K562 (cell line): ENCODE results near the gene BIRC3. TPM values are rescaled to one million over a fixed set of nuclear protein-coding genes. Genes with fewer than 3 reads are reported as not detected.

Experiments used
- CCAR2 ChIP-seq: fragments of 200-400 bp; formaldehyde crosslinking; IDR thresholded peaks from 2 replicates; pipeline ENCODE4 v1.6.1; 2017; ENCODE audit warnings: mild to moderate bottlenecking, low read depth, low read length
- CREB1 ChIP-seq, 2 experiments: sonication (generic) in 1 of 2; formaldehyde crosslinking in 1 of 2; IDR thresholded peaks; 2 replicates each; pipeline versions ENCODE4 v1.6.1 to v1.8.0; 2012 to 2022; ENCODE audit warnings: inconsistent platforms in 1 of 2, mild to moderate bottlenecking in 1 of 2, missing genetic modification reagents in 1 of 2, moderate library complexity in 1 of 2
- E4F1 ChIP-seq: fragments of 250-450 bp; sonication (Bioruptor Pico); IDR thresholded peaks from 2 replicates; pipeline ENCODE4 v1.5.0; 2021; ENCODE audit warnings: mild to moderate bottlenecking, borderline replicate concordance
- EP300 ChIP-seq: IDR thresholded peaks from 2 replicates; pipeline ENCODE4 v1.6.1; 2012; ENCODE audit warnings: low read length, improper control_type of control experiment
- ID3 ChIP-seq, 2 experiments: fragments of 250-450 bp in 1 of 2; fragments of 450-650 bp in 1 of 2; sonication (Bioruptor Pico) in 1 of 2; IDR thresholded peaks; 2 replicates each; pipeline versions ENCODE4 v1.6.1 to v1.8.0; 2016 to 2021; ENCODE audit warnings: mild to moderate bottlenecking in 2 of 2, moderate library complexity in 2 of 2, missing compliant biosample characterization in 1 of 2, missing genetic modification characterization in 1 of 2
- NRF1 ChIP-seq, 2 experiments: fragments of 450-650 bp; IDR thresholded peaks in 1 of 2; conservative IDR thresholded peaks in 1 of 2; 2 replicates each; pipeline ENCODE4 v1.6.1; 2014; ENCODE audit warnings: mild to moderate bottlenecking in 2 of 2
- SNIP1 ChIP-seq: fragments of 450-650 bp; IDR thresholded peaks from 2 replicates; pipeline ENCODE4 v1.7.1; 2017; ENCODE audit warnings: low read depth, mild to moderate bottlenecking
- SUPT5H ChIP-seq: fragments of 450-650 bp; IDR thresholded peaks from 2 replicates; pipeline ENCODE4 v1.6.1; 2016
- ZBTB2 ChIP-seq: fragments of 450-650 bp; IDR thresholded peaks from 2 replicates; pipeline ENCODE4 v1.6.1; 2016; ENCODE audit warnings: antibody characterized with exemption
- ZBTB33 ChIP-seq: sonication (generic); formaldehyde crosslinking; IDR thresholded peaks from 2 replicates; pipeline ENCODE4 v1.8.1; 2023; ENCODE audit warnings: mild to moderate bottlenecking, missing genetic modification reagents
- ZNF212 ChIP-seq: fragments of 450-650 bp; formaldehyde crosslinking; IDR thresholded peaks from 2 replicates; pipeline ENCODE4 v1.4.0; 2020; ENCODE audit warnings: mild to moderate bottlenecking
- polyA plus RNA-seq, 8 experiments: library from polyadenylated mRNA; depleted of rRNA in 4 of 8; stranded (reverse) in 5 of 8; unstranded in 3 of 8; fragments of >200 nt; fragmentation: Nextera tagmentation in 2 of 8; fragmentation: Illumina TruSeq in 1 of 8; extraction: Ambion mirVana in 2 of 8; extraction: Trizol in 1 of 8; gene quantifications; 2 replicates each; pipeline versions ENCODE4 v1.2.1 to v1.2.3, GENCODE V29; 2011 to 2014; ENCODE audit warnings: inconsistent platforms in 1 of 8, missing spikeins in 1 of 8
- total RNA-seq, 7 experiments: library from RNA; depleted of rRNA in 6 of 7; stranded (reverse); fragments of >200 nt in 6 of 7; fragmentation: Illumina TruSeq in 2 of 7; extraction: Trizol in 2 of 7; gene quantifications; 2 replicates each; pipeline versions ENCODE4 v1.2.1 to v1.2.3, GENCODE V29; 2011 to 2021; ENCODE audit warnings: low replicate concordance in 1 of 7
- TF ChIP-seq, protein P1 (sequence below): fragments of 450-650 bp; IDR thresholded peaks from 2 replicates; pipeline ENCODE4 v1.6.1; 2018; ENCODE audit not compliant: partially characterized antibody
- TF ChIP-seq, protein P2 (sequence below): IDR thresholded peaks from 2 replicates; pipeline ENCODE4 v1.6.1; 2011; ENCODE audit warnings: borderline replicate concordance, low read depth, mild to moderate bottlenecking, moderate library complexity, low read length; ENCODE audit not compliant: insufficient read depth, poor library complexity, severe bottlenecking

BIRC3 gene
- total and polyA plus RNA-seq, 9 of the 15 experiments (the other 6 are each of a cell fraction or from before 2014, with no cell fraction given) = 0.08 to 0.42 (median 0.18) TPM

DNA sequence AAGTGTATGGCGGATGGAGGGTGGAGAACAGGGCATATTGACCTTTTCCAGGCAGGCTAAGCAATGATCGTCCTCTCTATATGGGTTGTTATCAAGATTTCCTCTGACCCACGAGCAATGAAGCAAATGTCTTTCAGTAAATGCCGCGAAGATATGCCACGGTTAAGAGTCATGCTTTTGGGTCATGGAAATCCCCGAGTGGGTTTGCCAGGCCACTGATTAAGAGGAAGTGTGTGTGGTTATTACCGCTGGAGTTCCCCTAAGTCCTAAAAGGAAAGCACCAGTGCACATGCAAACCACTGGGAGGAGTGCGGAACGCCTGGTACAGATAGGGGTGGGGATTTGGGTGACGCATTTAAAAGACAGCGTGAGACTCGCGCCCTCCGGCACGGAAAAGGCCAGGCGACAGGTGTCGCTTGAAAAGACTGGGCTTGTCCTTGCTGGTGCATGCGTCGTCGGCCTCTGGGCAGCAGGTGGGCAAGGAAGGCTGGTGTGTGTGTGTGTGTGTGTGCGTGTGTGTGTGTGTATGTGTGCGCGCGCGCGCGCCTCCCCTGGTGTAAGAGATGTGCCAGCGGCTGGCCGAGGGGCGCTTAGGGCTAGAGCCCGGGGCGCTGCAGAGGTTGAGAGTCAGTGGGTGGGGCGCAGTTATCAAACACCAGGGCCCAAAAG lies at the start of gene BIRC3 (continued):
- TF ChIP-seq NRF1 (conservative IDR thresholded peaks at IDR 0.05 in 1 of 2, IDR thresholded peaks at IDR 0.05 in 1 of 2) (peak; percentile 72 to 78), ZBTB33 (CRISPR knock-in tag) (0 out of 2 replicates have a peak, but pooled peaks have one; percentile 50), ZBTB2 (peak; percentile 79; the same call in 1 of the 2 replicates), SUPT5H (no peak), E4F1 (CRISPR knock-in tag) (no peak), EP300 (no peak), CREB1 (IDR thresholded peaks at IDR 0.05) (peak; percentile 64), CREB1 (CRISPR knock-in tag; IDR thresholded peaks at IDR 0.05) (peak; percentile 30; the same call in 1 of the 2 replicates), ZNF212 (CRISPR knock-in tag) (no peak), ID3 (CRISPR knock-in tag; IDR thresholded peaks at IDR 0.05) (no peak), ID3 (tag; IDR thresholded peaks at IDR 0.05) (peak; percentile 64), SNIP1 (no peak), CCAR2 (no peak)
- TF ChIP-seq, protein P1, sequence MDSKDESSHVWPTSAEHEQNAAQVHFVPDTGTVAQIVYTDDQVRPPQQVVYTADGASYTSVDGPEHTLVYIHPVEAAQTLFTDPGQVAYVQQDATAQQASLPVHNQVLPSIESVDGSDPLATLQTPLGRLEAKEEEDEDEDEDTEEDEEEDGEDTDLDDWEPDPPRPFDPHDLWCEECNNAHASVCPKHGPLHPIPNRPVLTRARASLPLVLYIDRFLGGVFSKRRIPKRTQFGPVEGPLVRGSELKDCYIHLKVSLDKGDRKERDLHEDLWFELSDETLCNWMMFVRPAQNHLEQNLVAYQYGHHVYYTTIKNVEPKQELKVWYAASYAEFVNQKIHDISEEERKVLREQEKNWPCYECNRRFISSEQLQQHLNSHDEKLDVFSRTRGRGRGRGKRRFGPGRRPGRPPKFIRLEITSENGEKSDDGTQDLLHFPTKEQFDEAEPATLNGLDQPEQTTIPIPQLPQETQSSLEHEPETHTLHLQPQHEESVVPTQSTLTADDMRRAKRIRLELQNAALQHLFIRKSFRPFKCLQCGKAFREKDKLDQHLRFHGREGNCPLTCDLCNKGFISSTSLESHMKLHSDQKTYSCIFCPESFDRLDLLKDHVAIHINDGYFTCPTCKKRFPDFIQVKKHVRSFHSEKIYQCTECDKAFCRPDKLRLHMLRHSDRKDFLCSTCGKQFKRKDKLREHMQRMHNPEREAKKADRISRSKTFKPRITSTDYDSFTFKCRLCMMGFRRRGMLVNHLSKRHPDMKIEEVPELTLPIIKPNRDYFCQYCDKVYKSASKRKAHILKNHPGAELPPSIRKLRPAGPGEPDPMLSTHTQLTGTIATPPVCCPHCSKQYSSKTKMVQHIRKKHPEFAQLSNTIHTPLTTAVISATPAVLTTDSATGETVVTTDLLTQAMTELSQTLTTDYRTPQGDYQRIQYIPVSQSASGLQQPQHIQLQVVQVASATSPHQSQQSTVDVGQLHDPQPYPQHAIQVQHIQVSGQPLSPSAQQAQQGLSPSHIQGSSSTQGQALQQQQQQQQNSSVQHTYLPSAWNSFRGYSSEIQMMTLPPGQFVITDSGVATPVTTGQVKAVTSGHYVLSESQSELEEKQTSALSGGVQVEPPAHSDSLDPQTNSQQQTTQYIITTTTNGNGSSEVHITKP = peak; percentile 76
- TF ChIP-seq, protein P2, sequence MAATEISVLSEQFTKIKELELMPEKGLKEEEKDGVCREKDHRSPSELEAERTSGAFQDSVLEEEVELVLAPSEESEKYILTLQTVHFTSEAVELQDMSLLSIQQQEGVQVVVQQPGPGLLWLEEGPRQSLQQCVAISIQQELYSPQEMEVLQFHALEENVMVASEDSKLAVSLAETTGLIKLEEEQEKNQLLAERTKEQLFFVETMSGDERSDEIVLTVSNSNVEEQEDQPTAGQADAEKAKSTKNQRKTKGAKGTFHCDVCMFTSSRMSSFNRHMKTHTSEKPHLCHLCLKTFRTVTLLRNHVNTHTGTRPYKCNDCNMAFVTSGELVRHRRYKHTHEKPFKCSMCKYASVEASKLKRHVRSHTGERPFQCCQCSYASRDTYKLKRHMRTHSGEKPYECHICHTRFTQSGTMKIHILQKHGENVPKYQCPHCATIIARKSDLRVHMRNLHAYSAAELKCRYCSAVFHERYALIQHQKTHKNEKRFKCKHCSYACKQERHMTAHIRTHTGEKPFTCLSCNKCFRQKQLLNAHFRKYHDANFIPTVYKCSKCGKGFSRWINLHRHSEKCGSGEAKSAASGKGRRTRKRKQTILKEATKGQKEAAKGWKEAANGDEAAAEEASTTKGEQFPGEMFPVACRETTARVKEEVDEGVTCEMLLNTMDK = peak; percentile 34
